HG03066 (cell line): ENCODE data around the gene SMCO4.

Source experiments
- ATAC-seq: cut with Tn5 transposase; IDR thresholded peaks from one replicate; pipeline ENCODE4 v1.9.1; 2021; ENCODE audit warnings: low read depth; ENCODE audit not compliant: unreplicated experiment

The SMCO4 gene

GRCh38 chr11:93510196-93510873 is 32.9 kb downstream of the SMCO4 start:
- no peak for ATAC-seq

DNA sequence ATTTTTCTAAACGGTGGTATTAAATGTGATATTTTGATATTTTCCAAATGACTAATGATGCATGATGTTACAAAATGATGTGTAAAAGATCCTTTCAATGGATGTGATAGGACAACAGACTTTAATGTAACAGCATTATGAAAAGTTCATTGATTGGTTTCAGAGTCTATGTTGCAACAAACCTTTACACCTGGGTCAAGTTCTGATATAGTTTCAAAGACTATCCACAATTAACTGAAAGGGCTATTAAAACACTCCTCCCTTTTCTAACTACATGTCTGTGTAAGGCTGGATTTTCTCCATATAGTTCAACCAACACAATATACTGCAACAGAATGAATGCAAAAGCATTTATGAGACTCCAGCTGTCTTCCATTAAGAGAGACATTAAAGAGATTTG is 35.7 kb downstream of the SMCO4 start:
- ATAC-seq, result no peak

DNA sequence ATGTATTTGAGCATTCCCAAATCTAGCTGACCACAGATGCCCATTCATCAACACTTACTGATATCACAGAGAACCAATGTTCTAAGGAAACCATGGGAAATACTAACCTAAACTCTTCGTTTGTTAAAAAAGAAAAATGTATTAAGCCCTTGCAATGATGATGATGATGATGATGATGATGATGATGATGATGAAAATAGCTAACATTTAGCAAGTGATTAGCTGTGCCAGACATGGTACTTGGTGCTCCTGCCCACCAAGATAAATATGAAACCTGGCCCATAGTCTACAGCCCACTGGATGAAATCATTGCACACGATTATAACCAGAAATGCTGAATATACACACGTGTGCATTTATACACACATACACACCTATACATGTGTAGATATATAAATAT is 37.5 kb downstream of the SMCO4 start:
- no peak for ATAC-seq

GRCh38 chr11:93504110-93505095 is 38.8 kb downstream of the SMCO4 start:
- no peak for ATAC-seq

GRCh38 chr11:93501856-93502255 is 41.3 kb downstream of the SMCO4 start:
- ATAC-seq, result no peak

DNA sequence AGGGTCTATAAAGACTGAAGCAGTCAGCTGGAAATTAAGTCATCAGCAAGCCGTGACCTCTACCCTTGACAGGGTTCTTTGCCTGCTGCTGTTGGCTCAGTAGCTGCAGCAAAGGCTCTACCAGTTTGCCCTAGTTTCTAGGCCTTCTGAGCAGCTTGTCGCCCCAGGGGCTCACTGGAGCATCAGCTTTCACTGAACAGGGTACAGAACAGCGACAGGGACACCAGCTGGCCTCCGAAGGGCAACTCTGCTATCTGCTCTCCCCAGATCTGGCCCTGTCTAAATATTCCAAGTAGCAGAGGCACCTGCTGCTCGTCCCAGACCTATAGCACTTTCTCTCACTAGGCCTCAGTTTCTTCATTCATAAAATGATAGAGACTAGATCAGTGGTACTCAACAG is 42.4 kb downstream of the SMCO4 start:
- ATAC-seq, result no peak

DNA sequence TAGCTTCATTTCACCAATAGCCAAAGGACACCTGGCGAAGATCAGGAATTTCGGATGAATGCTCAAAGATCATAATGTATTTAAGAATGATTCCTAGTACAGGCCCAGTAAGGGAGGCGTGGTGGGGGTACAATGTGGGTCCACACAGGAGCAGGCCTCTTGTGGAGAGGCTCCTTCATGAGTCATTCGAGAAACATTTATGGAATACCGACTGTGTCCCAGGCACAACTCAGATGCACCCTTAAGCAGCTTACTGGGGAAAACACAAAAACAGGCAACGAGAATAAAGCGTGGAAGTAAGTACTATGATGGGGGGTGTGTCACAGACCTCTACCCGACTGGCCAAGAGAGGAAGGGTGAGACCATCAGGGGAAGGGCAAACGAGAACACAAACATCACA is 44.5 kb downstream of the SMCO4 start:
- no peak for ATAC-seq

- ATAC-seq, result no peak
Measured at GRCh38 chr11:93498161-93498560, 45.0 kb downstream of the SMCO4 start.

- ATAC-seq, result no peak
Measured at GRCh38 chr11:93497596-93497995, 45.6 kb downstream of the SMCO4 start.

DNA sequence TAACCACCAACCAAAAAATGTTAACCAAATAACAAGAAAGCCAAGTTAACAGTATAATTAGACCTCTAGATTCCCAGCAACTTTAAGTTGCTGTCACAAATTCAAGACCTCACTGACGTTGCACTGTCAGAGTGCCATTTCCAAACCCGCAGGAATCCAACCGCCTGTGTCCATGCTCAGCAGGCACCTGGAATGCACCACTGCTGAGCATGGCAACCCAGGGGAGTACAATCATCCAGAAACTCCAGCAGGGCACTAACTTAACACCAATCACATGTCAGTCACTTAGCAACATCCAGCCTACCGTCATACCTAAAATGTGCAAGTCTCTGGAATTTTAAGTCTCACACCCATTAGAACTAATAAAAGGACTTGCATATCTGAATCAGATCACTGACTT is 48.8 kb downstream of the SMCO4 start:
- ATAC-seq, result no peak

- ATAC-seq, result no peak
Measured at GRCh38 chr11:93493252-93493897, 49.8 kb downstream of the SMCO4 start.

DNA sequence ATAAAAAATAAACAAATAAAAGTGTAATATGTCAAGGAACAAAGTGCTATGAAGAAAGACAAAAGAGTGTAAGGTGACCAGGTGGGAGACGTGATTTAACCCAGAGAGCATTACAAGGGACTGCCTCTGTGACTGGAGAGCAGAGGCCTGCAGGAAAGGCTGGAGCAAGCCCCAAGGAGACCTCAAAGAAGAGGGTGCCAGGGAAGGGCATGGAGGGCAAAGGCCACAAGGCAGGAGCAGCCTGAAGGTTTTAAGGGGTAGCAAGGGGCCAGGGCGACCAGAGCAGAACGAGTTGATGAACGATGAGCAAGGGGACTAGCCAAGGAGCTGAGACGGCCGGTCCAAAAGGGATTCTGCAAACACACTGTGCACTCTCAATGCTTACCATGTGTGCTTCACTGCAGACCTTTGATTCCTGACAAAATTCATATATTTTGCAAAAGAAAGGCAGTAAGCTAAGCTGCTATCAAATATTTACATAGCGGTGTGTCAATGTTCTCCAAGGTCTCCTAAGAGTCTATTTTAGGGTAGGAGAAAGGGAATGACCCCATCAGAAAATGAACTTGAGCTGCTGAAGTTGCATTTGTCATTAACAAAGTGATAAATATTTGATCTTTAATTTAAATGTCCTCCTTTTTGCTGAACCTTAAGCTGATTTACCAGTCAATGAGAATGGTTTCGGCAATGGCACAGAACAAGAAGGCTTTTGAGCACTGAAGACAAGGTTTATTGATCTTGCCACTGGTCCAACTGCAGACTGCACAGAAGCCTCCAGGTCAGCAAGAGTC is 50.5 kb downstream of the SMCO4 start:
- ATAC-seq, result no peak

GRCh38 chr11:93491973-93492372 is 51.2 kb downstream of the SMCO4 start:
- ATAC-seq, result no peak

DNA sequence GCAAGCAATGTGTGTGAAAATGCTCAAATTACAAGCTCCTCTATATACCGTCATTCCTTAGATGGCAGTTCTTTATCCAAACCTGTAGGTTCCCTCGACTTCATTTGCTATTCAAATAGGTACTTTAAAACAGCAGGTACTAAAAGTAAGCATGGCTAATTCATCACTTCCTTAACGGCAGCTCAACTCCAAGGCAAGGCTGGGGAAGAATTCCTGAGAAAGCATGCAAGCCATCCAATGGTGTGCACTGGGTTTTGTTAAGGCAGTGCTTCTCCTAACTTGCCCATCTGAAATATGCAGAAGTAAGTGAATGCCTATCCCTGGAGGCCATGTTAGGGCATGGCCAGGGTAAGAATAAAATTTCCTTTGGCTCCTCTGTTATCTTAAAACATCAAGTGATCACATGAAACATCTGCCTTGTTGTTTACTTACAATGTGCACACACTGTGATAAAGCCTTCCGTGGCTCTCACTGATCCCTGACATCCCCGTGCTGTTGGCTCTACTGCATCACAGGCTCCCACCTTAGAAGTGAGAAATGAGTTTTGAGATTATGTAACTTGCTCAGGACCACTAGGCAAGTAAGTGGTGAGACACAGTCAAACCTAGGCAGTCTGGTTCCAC is 52.1 kb downstream of the SMCO4 start:
- no peak for ATAC-seq

DNA sequence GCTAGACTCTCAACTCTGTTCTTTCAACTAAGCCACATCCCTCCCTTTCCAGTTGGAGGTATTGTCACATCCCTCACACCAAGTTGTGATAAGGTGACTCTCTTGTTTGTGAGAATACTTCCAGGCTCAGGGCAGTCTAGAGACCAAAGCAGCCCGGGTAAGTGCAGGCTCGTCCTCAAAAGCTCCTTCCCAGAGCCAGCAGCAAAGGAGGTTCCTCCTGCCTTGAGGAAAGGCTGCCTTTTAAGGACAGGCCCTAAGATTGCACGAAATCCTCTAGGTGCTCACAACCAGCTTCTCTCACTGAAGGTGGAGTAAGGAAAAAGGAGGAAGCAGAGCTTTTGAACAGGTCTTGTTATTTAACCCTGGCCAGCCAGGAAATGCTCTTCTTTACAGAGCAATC is 53.4 kb downstream of the SMCO4 start:
- ATAC-seq, result no peak

DNA sequence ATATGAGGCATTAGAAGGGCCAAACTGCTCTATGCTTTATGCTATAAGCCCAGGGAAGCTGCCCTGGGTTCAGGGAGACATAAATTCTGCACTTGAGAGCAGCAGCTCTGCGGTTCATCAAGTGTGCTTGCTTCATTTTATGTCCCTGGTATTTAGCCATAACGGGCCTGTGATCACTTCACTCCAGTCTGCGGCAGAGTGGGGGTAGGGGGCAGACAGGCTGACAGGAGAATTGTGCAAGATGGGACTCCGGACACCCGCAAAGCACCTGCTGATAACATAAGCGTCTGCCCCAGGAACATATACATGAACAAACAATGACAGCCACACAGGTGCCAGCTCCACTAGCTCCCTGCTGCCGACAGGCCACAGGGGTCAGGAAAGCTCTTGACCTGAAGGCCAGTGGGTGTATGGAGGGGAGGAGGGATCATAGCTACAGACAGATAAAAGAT is 56.1 kb downstream of the SMCO4 start:
- no peak for ATAC-seq

DNA sequence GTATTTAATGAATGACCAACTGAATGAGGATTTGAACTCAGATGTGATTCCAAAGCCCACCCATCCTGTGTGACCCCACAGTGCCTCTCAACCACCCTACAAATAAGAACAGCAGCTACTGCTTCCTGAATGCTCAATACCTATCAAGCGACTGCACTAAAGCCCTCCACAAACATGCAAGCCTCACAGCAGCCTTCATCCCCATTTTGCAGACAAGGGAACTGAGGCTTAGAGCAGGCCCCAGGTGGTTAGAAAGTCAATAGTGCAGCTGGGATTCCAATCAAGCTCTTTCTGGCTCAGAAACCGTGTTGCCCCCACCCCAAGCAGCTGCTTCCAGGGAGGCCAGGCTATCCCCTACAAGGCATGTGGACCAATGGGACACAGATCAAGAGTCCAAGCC is 57.2 kb downstream of the SMCO4 start:
- no peak for ATAC-seq

- ATAC-seq, result no peak
Measured at GRCh38 chr11:93484716-93485115, 58.5 kb downstream of the SMCO4 start.

DNA sequence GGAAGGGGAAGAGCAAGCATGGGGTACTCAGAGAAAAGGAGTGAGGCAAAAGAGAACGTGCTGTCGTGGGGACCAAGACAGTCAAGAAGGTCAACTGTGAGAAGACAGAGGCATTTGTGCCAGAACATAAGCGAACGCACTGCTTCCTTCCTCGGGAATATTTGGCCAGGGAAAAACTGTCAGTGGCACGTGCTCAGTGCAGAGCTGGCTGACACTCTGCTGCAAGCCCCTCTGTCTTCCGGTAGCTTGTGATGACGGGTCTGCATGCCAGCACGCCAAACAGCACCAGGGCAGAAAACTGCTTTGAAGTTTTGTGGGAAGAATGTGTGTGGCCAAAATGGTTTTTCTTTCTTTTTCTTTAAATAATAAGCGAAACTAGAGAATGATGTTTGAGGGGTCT is 60.6 kb downstream of the SMCO4 start:
- no peak for ATAC-seq

- no peak for ATAC-seq
Measured at GRCh38 chr11:93481696-93482095, 61.5 kb downstream of the SMCO4 start.
